Measurements from ENCODE around the gene GRIK3. TPM values are rescaled to one million over a fixed set of nuclear protein-coding genes. Genes with fewer than 3 reads are reported as not detected.

The GRIK3 gene
- total RNA-seq, 2 experiments from 2014 or later, result 16.3 to 55.0 TPM

DNA sequence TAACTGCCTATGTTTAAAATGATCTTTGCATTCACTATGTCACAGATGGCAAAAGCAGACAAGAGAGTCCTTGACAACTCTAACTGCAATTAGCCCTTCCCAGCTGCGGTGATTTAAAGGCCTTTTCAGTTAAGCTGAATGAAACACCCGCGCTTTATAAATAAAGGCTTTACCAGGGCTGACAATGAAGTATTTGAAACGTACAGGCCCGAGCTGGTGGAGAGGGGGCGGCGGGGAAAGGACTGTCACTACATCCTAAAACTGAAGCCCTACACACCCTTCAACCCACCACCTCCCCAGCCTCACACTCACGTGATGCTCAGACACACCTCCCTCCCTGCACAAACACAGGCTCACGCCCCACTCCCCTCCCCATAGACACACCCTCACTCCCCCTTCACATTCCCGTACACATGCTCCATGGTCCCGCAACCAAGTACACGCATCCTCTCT, 45.5 kb downstream of the GRIK3 start:
- TF ChIP-seq EZH2phosphoT487 (IDR thresholded peaks at IDR 0.05; ENCODE audit: borderline replicate concordance, low read depth, low read length), result no peak
- TF ChIP-seq, protein P1, sequence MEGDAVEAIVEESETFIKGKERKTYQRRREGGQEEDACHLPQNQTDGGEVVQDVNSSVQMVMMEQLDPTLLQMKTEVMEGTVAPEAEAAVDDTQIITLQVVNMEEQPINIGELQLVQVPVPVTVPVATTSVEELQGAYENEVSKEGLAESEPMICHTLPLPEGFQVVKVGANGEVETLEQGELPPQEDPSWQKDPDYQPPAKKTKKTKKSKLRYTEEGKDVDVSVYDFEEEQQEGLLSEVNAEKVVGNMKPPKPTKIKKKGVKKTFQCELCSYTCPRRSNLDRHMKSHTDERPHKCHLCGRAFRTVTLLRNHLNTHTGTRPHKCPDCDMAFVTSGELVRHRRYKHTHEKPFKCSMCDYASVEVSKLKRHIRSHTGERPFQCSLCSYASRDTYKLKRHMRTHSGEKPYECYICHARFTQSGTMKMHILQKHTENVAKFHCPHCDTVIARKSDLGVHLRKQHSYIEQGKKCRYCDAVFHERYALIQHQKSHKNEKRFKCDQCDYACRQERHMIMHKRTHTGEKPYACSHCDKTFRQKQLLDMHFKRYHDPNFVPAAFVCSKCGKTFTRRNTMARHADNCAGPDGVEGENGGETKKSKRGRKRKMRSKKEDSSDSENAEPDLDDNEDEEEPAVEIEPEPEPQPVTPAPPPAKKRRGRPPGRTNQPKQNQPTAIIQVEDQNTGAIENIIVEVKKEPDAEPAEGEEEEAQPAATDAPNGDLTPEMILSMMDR (conservative IDR thresholded peaks at IDR 0.05; ENCODE audit: low read length), result no peak
- no peaks in the 10 kb centered on the region for H3K9me3 ChIP-seq (ENCODE audit: low read length)
- H3K27ac ChIP-seq (ENCODE audit: low read depth, low read length, poor library complexity, severe bottlenecking), result no peak overlapping the region
- POLR2A ChIA-PET, result interaction anchor here (0.6 kb wide), 1 partner anchor 47 kb away, joined by 3 read pairs; no protein-coding TSS in a partner anchor
- no TSS peak for BruUV-seq (replicated peaks)
- H3K4me3 ChIP-seq (ENCODE audit: low read depth, low read length, poor library complexity, severe bottlenecking), result no peak overlapping the region
- no peak overlapping the region for H2AFZ ChIP-seq (ENCODE audit: low read length)
- H4K20me1 ChIP-seq (ENCODE audit: insufficient read depth, low read length), result no peaks in the 10 kb centered on the region
- no peak overlapping the region for H3K4me2 ChIP-seq (ENCODE audit: low read length)
- H3K36me3 ChIP-seq (ENCODE audit: insufficient read depth, low read length), result no peaks in the 10 kb centered on the region
- CTCF ChIA-PET (ENCODE audit: unreplicated experiment), result no interaction called here
- H3K4me1 ChIP-seq (ENCODE audit: insufficient read depth, low read length, poor library complexity, severe bottlenecking), result no peaks in the 10 kb centered on the region
- DNase-seq (ENCODE audit: low spot score), result no peak
- intact Hi-C loops (cut with micrococcal nuclease; ENCODE audit: unreplicated experiment), result no loop called here
- H3K9me2 ChIP-seq (ENCODE audit: insufficient read depth, low read length), result no peaks in the 10 kb centered on the region
- no peaks in the 10 kb centered on the region for H3K79me2 ChIP-seq (ENCODE audit: insufficient read depth, low read depth, low read length)

DNA sequence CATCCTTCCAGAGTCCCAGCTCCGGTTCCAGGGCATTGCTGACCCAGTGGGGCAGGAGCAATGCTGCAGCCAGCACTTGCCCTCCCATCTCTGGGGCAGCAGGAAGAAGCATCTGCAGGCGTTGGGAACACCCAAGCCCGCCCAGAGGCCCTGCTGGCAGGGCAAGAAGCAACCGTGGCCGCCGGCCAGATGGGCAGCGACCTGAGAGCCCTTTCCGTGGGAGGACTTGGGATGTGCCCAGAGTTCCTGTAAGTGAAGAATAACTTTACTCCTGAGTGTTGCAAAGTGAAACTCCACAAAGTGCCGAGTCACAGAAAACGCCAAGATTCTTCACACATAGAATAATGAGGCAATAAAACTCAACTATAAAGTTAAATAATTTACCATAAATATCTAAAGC, 46.0 kb downstream of the GRIK3 start:
- no peak overlapping the region for H3K4me2 ChIP-seq (ENCODE audit: low read length)
- POLR2A ChIA-PET, result interaction anchor here (0.6 kb wide), 1 partner anchor 47 kb away, joined by 3 read pairs; no protein-coding TSS in a partner anchor
- intact Hi-C loops (cut with micrococcal nuclease; ENCODE audit: unreplicated experiment), result no loop called here
- DNase-seq (ENCODE audit: low spot score), result no peak
- no peaks in the 10 kb centered on the region for H4K20me1 ChIP-seq (ENCODE audit: insufficient read depth, low read length)
- H3K4me3 ChIP-seq (ENCODE audit: low read depth, low read length, poor library complexity, severe bottlenecking), result no peak overlapping the region
- no peaks in the 10 kb centered on the region for H3K79me2 ChIP-seq (ENCODE audit: insufficient read depth, low read depth, low read length)
- no peaks in the 10 kb centered on the region for H3K9me3 ChIP-seq (ENCODE audit: low read length)
- H3K9me2 ChIP-seq (ENCODE audit: insufficient read depth, low read length), result no peaks in the 10 kb centered on the region
- H3K27ac ChIP-seq (ENCODE audit: low read depth, low read length, poor library complexity, severe bottlenecking), result no peak overlapping the region
- no peaks in the 10 kb centered on the region for H3K4me1 ChIP-seq (ENCODE audit: insufficient read depth, low read length, poor library complexity, severe bottlenecking)
- TF ChIP-seq EZH2phosphoT487 (IDR thresholded peaks at IDR 0.05; ENCODE audit: borderline replicate concordance, low read depth, low read length), result no peak
- TF ChIP-seq, protein P1 (conservative IDR thresholded peaks at IDR 0.05; ENCODE audit: low read length), result no peak
- no peaks in the 10 kb centered on the region for H3K36me3 ChIP-seq (ENCODE audit: insufficient read depth, low read length)
- H2AFZ ChIP-seq (ENCODE audit: low read length), result no peak overlapping the region
- BruUV-seq (replicated peaks), result no TSS peak
- CTCF ChIA-PET (ENCODE audit: unreplicated experiment), result no interaction called here

DNA sequence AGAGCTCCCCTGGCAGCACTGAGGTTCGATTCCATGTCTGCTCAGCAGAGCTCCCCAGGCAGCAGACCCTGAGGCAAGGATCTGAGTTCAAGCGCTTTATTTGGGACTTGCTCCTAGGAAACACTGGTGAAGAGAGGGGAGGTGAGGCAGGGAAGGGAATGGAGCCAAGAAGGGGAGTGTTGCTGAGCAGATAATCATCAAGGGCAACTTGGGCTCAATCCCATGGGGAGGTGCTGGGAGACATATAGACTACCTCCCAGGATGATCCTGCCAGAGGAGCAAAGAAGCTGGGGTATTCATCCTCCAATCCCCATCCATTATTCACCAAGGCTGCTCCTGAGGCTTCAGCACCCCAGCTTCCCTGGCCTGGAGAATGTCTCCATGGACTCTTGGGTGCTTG, 47.0 kb downstream of the GRIK3 start:
- Histone ChIP-seq H3K9me2 (ENCODE audit: insufficient read depth, low read length) (no peaks in the 10 kb centered on the region), H3K4me1 (ENCODE audit: insufficient read depth, low read length, poor library complexity, severe bottlenecking) (peaks cover 8% of the 10 kb centered on the region), H4K20me1 (ENCODE audit: insufficient read depth, low read length) (no peaks in the 10 kb centered on the region), H3K9me3 (ENCODE audit: low read length) (no peaks in the 10 kb centered on the region), H3K27ac (ENCODE audit: low read depth, low read length, poor library complexity, severe bottlenecking) (no peak overlapping the region), H3K79me2 (ENCODE audit: insufficient read depth, low read depth, low read length) (no peaks in the 10 kb centered on the region), H3K4me3 (ENCODE audit: low read depth, low read length, poor library complexity, severe bottlenecking) (no peak overlapping the region), H3K4me2 (ENCODE audit: low read length) (no peak overlapping the region), H2AFZ (ENCODE audit: low read length) (no peak overlapping the region), H3K36me3 (ENCODE audit: insufficient read depth, low read length) (no peaks in the 10 kb centered on the region)
- no TSS peak for BruUV-seq (replicated peaks)
- TF ChIP-seq, protein P1 (conservative IDR thresholded peaks at IDR 0.05; ENCODE audit: low read length), result no peak
- no peak for TF ChIP-seq EZH2phosphoT487 (IDR thresholded peaks at IDR 0.05; ENCODE audit: borderline replicate concordance, low read depth, low read length)
- no peak for DNase-seq (ENCODE audit: low spot score)
- ChIA-PET CTCF (ENCODE audit: unreplicated experiment) (no interaction called here), POLR2A (interaction anchor here (1.7 kb wide), 1 partner anchor 9 kb away, joined by 10 read pairs; no protein-coding TSS in a partner anchor)
- intact Hi-C loops (cut with micrococcal nuclease; ENCODE audit: unreplicated experiment), result no loop called here

Measured in OCI-LY7 (cell line).